ENCODE results near the gene PCNX3.
A peak's percentile ranks its signal among the peaks of the same experiment; 100 is the strongest.
"Not testable (repeated sequence)": the region's sequence is repeated elsewhere in the genome, so short reads cannot be mapped to it uniquely, and the experiment has no call there.

PCNX3 gene

GRCh38 chr11:65655570-65656332 lies 40.2 kb downstream of the PCNX3 start:
- DNase-seq: no peak

DNA sequence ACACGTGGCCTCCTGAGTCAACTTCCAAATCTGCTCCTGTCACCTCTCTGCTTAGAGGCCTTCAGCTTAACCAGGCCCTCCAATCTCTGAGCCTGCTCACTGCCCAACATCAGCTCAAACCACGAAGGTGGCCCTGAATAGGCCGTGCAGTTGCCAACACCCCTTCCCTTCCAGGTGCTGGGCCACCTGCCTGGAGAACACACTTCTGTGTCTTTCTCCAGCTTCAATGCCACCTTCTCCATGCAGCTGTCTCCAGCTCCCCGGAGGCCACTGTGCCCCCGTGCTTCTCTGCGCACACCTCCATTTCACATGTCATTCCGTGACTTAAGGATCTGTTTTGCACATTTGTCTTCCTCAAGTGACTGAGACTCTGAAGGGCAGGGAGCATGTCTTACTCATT lies 41.9 kb downstream of the PCNX3 start:
- no peak for DNase-seq

- no peak for DNase-seq
Measured at GRCh38 chr11:65658174-65659021, 42.8 kb downstream of the PCNX3 start.

GRCh38 chr11:65660038-65660437 lies 44.5 kb downstream of the PCNX3 start:
- no peak for DNase-seq

DNA sequence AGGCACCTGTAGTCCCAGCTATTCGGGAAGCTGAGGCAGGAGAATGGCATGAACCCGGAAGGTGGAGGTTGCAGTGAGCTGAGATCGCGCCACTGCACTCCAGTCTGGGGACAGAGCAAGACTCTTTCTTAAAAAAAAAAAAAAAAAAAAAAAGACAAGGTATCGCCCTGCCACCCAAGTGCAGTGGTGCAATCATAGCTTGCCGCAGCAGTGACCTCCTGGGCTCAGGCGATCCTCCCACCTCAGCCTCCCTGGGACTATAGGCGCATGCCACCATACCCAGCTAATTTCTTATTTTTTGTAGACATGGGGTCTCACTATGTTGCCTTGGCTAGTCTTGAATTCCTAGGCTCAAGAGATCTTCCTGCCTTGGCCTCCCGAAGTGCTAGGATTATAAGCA lies 45.3 kb downstream of the PCNX3 start:
- DNase-seq: not testable (repeated sequence)

DNA sequence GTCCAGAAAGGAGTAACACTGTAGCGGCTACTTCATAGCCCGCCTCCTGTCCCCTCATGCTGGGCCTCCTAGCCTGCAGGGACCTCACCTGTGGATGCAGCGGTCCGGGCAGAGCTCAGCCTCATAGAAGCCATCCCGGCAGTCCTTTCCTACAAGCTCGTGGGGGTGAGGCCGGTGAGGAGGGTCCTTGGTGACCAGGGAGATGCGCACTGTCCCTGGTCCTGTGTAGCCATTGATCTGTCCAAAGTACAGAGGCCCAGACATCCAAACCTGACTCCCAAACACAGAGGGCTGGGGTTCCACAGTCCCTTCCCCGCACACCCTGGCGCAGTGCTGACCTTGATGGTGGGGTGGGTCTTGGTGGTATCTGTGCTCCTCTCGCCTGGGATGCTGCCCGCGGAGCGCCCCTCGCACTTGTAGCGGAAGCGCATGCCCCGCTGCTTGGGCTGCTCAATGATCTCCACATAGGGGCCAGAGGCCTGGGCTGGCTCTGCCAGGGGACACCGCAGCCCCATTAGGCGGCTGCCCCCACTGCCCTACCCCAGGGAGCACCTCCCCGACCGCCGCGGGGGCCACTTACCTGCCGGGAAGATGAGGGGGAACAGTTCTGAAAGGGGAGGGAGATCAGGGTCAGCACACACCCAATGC lies 46.1 kb downstream of the PCNX3 start:
- no peak for DNase-seq

- DNase-seq: no peak
Measured at GRCh38 chr11:65662247-65662798, 46.7 kb downstream of the PCNX3 start.

- peak; percentile 94 for DNase-seq
Measured at GRCh38 chr11:65662799-65663638, 47.4 kb downstream of the PCNX3 start, which contains the start of gene RELA. TSS of gene RELA (minus strand) at chr11:65662916. CDS start at chr11:65662832, 84 bp downstream.

- DNase-seq: peak; percentile 65
Measured at GRCh38 chr11:65663639-65664200, 48.1 kb downstream of the PCNX3 start.

DNA sequence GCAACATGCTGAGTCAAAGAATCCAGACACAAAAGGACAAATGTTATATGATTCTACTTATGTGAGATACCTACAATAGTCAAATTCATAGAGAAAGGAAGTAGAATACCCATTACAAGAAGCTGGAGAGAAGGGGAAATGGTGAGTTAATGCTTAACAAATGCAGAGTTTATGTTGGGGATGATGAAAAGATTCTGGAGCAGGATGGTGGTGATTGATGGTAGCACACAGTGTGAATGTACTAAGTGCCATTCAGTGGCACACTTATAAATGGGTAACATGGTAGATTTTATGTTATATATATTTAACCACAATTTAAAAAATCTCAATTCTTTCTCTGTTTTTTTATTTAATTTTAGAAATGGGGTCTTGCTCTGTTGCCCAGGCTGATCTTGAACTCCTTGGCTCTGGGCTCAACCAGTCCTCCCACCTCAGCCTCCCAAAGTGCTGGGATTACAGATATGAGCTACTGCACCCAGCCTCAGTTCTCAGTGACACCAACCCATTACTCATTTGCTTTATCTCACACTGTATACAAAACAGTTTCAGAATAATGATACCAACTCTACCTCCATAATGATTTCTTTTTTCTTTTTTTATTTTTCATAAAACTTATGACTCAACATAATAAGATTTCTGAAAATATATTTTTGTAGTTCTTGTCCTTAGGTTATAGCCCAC lies 56.7 kb downstream of the PCNX3 start:
- no peak for DNase-seq

DNA sequence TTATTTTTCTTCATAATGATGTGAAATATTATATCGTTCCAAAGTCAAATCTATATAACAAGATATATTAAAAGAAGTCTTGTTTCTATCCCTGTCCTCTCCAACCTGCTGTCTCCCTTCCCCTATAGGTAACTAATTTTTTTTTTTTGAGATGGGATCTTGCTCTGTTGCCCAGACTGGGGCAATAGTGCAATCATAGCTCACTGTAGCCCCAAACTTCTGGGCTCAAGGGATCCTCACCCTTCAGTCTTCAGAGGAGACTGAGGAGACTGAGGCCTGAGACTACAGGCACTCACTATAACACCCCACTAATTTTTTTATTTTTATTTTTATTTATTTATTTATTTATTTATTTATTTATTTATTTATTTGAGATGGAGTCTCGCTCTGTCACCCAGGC lies 57.4 kb downstream of the PCNX3 start:
- no peak for DNase-seq

- no peak for DNase-seq
Measured at GRCh38 chr11:65680192-65680743, 64.7 kb downstream of the PCNX3 start.

DNA sequence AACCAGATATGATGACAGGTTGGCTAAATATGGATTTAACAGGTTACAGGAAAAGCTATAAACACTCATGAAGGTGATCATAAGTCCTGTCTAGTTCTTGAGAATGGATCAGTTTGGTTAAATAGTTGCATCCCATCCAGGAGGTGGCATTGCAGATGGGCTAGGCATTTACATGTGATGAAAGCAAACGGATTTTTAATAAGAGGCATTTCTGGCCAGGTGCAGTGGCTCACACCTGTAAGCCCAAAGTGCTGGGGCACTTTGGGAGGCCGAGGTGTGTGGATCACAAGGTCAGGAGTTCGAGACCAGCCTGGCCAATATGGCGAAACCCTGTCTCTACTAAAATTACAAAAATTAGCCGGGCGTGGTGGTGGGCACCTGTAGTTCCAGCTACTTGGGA lies 67.9 kb downstream of the PCNX3 start:
- peak; percentile 57 for DNase-seq

DNA sequence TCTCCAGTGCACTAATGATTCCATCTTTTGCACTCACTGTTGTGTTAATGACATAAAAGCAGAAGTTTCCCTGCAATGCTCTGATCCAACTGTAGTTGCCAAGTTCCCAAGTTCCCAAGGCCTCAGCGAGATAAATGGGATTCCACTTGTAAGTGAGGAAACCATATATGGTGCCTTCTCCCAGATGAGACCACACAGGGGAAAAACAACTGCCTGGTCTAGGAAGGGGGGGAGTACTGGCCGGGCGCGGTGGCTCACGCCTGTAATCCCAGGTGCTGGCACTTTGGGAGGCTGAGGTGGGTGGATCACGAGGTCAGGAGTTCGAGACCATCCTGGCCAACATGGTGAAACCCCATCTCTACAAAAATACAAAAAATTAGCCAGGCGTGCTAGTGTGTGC lies 70.4 kb downstream of the PCNX3 start:
- DNase-seq: no peak

Data from NCI-H69 (cell line).